Limb (tissue), 2 donors: ENCODE results near the gene CACNG4.
"Not testable (repeated sequence)": the region's sequence is repeated elsewhere in the genome, so short reads cannot be mapped to it uniquely, and the experiment has no call there.

Source experiments
- DNase-seq, 2 donors: peaks; one replicate each; pipeline ENCODE4 v3.0.0-alpha.2; 2016; ENCODE audit errors: extremely low spot score in 2 of 2

The CACNG4 gene

DNA sequence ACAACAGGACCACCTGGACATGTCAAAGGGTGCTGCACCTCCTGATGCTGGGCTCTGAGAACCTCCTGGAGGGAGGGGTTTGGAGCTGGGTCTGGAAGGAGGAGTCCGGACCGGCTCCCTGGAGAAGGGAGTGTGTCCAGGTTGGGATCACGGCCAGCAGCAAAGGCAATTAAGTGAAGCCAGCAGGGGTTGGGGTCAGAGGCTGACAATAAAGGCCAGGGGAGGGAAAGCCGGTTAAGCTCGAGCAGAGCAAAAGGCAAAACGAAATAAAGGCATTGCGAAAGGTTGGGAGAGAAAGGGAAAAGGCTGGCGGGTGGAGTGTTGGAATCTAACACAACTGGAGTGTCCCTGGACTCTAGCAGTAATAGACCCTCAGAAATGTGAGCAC is 992 bp upstream of the CACNG4 start:
- no peak for DNase-seq

DNA sequence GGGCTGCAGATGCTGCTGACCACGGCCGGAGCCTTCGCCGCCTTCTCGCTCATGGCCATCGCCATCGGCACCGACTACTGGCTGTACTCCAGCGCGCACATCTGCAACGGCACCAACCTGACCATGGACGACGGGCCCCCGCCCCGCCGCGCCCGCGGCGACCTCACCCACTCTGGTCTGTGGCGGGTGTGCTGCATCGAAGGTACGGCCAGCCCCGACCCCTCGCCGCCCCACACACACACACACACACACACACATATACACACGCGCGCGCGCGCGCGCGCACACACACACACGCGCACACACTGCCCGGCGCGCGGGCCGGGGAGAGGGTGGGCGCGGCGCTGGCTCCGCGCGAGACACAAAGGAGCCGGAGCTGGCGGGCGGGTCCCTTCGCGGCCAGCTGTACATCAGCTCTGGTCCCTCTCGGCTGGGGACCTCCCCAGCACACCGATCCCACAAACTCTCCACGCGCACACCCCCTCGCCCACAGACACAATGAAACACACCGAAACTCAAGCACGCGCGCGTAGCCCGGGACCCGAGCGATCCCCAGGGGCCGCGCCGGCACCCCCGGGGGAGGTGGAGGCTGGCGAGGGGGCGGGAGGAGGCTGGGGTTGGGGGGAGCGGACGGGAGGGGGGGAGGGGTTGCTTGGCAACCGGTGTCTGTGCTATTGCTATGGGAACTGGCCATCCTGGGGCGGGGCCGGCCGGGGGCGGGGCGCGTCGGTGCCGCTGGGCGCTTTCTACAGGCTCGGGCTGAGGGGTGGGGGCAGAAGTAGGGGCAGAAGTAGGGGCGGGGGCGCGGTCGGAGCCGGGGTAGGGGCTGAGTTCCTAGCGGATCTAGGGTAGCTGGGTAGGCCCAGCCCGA is 658 bp downstream of the CACNG4 start:
- peak in 1 of 2 donors; percentile 87 for DNase-seq

DNA sequence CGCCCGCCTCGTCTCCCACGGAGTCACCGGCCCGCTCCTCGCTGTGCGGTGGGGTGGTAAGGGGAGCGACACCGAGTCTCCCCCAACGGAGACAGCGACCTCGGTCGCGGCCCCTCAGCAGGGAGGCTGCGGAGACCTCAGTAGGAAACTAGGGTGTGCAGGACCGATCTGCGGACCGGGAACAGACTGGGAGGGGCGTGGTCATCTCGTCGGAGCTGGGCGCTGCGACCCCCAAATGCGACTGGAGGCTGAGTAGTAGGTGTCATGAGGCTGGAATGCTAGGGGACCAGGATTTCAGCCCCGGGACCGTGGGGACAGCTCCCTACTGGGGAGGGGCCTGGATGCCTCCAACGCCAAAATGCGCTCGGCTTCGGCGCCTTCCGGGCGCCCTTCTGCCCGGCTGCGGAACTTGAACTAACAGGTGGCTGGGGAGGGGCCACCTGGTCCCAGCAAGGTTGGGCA is 1.3 kb downstream of the CACNG4 start:
- DNase-seq = no peak

DNA sequence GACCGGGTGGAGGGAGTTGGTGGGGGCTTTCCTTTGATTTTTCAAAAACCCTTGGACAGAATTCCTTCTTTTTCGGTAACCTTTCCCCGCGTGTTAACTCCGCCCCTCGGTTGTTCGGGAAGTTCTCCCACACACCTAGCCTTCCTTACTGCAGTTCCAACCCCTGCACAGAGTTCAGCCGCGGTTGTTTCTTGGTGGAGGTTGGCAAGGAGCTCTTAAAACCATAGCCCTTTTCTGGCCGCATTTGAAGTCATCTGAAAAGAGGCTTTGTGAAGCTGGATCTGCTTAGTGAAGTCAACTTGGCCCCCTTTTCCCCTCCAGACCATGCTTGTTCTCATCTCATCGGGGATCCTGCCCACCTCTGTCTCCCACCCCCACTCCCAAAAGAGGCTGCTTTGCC is 1.8 kb downstream of the CACNG4 start:
- no peak for DNase-seq

DNA sequence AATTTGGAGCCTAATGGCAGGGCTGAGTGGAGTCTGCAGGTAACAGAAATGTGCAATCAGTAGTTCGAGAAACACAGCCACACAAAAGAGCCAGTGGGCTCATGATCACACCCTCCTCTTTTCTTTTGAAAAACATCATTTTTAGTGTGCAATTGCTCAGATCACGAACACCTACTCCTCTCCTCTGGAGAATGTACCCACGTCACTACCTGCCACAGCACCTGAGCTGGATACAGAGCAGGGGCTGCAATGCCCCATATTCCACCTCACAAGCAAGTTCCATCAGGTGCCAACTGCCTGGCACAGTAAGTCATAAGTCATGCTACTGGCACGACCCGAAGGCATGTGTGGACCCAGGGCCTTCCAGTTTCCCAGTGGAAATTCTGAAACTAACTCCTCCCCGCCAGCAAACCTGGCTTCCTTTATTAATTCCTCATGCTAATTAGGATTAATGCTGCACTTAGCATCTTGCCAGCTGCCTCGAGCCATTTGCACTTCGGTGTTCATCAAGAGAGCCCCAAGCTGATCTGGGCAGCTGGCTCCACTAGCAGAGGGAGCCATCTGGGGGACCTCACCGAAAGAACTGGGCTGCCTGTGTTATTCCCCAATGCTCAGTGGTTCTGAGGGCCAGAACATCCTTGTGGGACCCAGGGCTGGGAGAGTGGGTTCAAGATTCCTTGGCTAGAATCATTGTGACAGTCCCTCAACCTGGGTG is 2.4 kb downstream of the CACNG4 start:
- DNase-seq = no peak

DNA sequence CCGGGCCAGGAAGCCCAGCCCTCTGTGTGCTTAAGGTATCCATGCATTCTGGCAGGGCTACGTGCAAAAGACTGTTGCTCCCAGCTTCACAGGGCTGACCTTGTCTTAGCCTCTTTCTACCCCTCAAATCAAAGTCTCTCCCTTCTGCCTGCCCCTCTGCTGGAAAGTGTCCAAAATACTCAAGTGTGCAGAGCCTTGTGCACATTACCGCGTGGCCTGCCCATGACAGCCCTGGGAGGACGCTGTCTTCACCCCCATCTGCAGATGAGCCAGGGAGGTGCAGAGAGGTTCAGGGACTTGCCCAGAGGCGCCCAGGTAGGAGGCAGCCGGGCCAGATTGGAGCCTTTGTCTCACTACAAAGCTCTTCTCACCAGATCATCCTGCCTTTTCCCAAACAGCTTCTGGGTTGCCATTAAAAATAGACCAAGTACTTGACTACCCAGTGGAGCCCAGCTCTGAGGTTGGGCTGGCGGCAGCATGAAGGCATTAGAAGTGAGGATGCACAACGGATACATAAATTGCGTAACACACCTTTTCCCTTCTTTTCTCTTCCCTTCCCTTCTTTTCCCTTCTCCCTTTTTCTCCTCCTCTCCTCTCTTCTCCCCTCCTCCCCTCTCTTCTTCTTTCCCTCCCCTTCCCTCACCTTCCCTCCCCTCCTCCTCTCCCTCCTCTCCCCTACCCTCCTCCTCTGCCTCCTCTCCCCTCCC is 3.5 kb downstream of the CACNG4 start:
- DNase-seq = no peak

DNA sequence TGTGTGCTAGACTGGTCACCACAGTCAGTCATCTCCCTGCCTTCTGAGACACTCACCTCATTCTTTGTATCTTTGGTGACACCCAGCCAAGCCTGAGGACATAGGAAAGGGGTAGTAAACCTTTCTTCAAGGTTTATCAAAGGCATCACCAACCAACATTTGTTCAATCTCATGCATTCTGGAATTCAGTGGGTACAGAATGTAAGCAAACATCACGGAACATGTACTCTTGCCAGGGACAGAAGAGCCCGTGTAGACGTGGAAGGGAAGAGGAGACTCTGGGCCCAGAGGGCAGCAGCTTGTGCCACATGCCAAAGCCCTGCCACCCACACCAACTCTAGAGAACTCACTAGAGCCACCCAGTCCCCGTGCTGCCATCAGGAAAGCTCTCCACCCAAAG is 4.4 kb downstream of the CACNG4 start:
- DNase-seq = no peak

DNA sequence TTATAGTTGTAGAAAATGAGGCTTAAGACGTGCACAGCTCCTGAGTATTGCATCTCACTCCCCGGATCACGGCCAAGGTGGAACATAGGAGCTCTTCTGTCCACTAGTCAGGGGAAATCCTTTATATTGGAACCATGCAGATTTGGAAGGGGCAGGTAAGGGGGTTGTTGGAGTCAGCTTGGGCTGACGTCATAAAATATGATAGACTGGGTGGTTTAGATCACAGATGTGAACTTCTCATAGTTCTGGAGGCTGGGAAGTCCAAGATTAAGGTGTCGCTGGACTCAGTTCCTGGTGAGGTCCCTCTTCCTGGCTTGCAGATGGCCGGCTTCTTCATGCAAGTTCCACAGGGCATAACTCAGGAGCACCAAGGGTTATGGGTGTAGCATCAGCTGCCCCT is 5.6 kb downstream of the CACNG4 start:
- no peak for DNase-seq

DNA sequence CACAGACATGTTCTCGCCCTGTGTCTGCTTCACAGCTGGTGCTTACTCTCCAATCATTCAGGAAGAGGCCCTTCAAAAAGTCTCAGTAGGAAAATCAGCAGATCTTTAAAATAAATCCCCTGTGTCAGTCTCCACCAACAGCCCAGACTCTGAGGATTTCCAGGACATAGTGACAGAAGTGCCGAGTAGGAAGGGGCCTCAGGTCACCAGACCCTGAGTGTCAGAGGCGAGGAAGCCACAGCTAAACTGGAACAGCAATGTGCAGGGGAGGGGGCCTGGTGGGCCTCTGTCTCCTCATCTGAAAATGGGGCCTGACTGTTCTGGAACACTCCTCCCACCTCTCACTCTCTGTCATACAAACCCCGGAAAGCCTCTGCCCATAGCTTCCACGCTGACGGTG is 6.3 kb downstream of the CACNG4 start:
- DNase-seq = no peak

DNA sequence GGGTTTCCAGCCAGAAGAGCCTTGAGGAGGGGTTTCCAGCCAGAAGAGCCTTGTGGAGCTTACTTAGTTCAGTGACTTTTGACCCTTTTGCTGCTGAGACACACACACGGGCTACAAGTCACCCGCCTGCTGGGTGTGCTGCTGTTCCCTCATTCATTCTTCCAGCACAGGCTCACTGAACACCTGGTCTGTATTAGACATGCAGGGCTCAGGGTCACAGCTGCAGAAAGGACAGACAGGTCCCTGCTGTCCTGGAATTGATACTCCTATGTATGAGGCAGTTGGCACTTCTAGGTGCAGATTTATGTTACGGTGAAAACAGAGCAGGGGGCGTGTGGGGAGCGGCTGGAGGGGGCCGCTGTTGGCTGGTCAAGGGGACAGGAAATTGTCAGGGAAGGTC is 6.8 kb downstream of the CACNG4 start:
- DNase-seq = no peak

DNA sequence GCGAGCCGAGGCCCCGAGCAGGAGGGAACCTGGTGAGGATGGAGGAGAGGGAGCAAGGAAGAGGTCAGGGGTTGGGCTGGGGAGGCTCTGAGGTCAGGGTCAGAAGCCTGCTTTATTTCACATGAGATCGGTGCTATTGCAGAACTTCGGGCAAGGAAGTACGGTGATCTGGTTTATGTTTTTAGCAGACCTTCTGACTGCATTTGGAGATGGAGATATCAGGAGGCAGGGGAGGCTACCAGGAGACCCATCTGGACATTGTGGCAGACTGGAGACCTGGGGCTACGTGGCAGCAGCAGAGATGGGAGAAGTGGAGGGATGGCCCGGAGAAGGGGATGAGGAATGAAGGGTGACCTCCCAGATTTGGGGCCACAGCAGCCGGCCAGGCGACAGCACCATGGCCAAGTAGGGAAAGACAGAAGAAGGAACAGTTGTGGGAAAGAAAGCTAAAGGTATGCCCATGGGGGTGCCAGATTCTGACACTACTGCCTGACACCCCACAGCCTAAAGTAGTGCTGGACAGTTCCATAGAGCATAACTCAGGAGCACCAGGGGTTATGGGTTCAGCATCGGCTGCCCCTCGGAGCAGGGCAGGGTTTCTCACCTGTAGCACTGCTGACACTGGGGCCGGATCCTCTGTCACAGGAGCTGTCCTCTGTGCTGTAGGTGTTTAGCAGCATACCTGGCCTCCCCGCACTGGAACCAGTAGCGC is 7.4 kb downstream of the CACNG4 start:
- DNase-seq = no peak

DNA sequence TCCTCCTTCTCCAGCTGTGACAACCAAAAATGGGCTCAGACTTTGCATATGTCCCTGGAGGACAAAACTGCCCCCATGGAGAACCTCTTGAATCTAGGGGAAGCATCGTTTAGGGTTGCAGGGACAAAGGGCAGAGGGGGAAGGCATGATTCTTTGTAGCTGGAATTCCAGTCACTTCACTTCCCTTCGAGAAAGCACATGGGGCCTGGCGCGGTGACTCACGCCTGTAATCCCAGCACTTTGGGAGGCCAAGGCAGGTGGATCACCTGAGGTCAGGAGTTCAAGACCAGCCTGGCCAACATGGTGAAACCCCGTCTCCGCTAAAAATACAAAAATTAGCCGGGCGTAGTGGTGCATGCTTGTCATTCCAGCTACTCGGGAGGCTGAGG is 7.9 kb downstream of the CACNG4 start:
- DNase-seq = not testable (repeated sequence)

DNA sequence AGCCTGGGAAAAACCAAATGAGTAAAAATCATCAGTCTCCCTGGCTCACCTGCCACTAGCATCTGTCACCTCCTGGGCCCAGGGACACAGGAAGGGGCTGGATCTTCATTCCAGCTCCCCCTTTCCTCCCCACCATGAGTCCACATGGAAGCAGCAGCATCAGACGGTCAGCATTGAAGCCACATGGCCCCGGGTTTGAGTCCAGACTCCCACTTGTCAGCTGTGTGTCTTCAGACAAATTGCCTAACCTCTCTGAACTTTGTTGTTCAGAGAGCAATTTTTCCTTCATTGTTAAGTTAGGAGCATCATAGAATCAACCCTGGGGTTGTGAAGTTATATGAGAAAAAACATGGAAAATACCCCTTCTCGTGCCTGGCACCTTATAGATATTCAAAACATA is 10.7 kb downstream of the CACNG4 start:
- DNase-seq = no peak

DNA sequence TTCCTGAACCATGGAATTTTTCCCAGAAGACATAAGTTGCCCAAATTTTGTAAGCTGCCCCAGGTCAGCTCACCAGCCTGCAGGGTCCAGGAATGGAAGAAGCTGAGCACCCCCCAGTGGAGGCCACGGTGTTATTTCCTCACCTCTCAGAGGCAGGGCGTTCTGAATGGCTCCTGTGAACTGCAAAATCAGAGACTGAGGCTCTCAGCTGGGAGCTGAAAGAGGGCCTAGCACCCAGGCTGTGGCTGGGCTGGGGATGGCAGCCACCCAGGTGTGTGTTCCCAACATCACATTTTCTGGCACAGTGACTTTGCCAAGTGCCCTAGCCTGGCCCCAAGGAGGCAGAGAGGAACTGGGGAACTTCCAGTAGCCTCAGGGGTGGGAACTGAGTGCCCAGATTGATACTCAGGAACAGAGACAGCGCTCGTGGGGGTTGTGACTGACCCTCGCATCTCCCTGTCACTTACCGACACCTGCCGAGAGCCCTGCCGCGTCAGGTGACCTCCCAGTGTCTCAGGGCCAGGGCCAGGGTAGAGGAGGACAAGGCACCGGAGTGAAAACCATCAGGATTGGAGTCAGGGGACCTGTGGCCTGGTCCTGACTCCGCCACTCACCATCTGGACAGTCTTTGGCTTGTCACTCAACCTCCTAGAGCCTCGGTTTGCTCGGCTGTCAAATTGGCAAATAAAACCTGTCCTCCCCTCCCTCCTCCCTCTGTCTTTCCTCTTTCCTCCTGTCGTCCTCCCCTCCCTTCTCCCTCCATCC is 11.3 kb downstream of the CACNG4 start:
- no peak for DNase-seq

DNA sequence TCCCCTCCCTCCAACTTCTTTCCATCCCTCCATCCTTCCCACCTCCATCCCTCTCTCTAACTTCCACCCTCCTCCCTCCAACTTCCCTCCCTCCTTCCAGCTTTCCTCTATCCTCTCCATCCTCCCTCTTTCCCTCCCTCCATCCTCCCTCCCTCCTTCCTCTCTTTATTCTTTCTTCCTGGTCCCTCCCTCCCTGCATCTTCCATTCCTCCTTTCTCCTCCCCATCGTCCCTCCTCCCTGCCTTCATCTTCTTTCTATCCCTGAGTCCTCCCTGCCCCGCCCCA is 11.8 kb downstream of the CACNG4 start:
- DNase-seq = no peak

DNA sequence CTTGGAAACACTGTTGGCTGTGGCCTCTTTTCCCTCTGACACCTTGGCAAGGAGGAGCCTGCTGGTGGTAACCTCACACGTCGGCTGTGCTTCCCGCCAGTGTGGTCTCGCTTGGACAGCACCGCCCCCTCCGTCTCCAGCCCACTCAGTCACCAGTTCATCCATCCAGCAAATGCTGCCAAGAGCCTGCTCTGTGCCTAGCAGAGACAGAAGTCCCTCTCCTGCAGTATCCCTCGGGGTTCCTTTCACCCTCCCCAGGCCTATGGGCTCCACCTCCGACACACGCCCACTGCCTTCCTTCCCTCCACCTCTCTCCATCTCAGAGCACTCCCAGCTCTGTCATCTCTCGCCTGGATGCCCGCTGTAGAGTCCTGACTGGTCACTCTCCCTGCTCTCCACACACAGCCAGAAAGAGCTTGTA is 12.3 kb downstream of the CACNG4 start:
- no peak for DNase-seq

DNA sequence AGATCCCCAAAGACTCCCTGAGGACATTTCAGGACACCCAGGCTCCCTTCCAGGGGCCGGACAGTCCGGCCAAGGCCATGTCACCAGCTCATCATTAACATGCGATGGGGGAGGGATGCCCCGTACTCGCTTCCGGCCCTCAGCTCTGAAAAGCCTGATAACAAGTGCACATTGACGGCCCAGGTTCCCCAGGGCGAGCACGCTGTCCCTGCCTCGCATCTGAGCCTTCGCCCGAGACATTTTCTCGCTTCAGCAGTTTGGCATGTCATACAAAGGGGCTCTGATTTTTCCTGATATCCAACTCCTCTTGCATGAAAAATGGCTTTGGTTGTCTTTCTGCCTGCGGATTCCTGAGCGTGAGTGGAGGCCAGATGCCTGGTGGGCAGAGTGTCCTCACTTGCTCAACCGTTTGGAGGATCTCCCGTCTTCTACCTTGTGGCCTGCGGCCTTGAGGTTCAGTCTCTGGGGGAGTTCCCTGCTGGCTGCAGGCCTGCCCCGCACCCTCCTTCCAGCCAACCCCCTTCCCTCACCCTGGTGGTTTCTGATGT is 14.1 kb downstream of the CACNG4 start:
- no peak for DNase-seq

DNA sequence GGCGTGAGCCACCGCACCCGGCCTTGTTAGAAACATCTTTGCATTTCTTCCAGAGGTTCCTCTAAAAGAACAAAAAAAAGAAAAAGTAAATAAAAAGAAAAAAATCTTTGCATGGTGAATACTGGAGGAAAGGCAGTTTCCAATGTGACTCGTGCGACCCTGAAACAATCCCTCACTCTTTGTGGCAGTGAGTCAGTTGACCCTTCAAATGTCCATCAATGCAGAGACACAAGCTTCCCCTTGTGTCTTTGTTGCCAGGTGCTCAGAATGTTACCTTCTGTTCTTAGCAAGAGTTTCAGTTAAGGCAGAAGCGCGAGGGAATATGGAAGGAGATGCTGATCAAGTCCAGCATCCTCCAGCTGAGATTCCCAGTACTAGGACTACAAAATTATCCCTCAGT is 16.4 kb downstream of the CACNG4 start:
- DNase-seq = no peak

DNA sequence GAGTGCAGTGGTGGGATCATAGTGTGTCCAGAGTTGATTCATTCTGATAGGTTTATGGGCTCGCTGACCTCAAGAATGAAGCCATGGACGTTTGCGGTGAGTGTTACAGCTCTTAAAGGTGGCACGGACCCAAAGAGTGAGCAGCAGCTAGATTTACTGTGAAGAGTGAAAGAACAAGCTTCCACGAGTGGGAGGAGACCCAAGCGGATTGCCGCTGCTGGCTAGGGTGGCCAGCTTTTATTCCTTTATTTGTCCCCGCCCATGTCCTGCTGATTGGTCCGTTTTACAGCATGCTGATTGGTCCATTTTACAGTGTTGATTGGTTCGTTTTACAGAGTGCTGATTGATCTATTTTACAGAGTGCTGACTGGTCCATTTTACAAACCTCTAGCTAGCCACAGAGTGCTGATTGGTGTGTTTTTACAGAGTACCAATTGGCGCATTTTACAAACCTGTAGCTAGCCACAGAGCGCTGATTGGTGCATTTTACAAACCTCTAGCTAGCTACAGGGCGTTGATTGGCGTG is 17.5 kb downstream of the CACNG4 start:
- no peak for DNase-seq

DNA sequence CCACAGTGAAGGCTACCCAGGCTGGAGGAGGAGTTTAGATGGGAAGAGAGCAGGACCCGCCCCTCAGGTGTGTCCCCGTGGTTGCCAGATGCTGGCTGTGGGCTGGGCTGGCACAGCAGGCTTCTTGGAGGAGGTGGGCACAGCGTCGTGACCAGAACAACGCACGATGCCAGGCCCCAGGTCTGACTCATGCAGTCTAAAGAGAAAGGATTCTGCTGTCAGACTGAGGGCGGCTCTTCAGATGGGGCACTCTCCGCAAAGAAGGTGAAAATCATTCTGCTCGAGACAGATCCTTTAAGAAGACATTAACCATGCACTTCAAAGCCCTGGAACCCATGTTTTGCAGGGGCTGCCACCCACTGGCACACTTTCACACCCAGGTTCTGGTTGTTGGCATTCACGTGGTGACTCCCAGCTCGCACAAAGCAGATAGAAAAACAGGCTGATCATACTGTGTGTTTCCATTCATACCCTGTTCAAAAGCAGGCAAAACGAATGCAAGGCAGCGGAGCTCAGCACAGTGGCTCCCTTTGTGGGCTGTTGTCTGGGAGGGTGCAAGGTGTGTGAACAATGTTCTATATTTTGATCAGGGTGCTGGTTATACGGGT is 19.0 kb downstream of the CACNG4 start:
- DNase-seq = no peak
